GM12878 (cell line): Measurements from ENCODE around the gene ZNF296. TPM values are rescaled to one million over a fixed set of nuclear protein-coding genes. Genes with fewer than 3 reads are reported as not detected.

Experiments used
- ATF7 ChIP-seq: fragments of 450-650 bp; IDR thresholded peaks from 2 replicates; pipeline ENCODE4 v1.6.1; 2016; ENCODE audit warnings: low read depth, mild to moderate bottlenecking
- BCL3 ChIP-seq: IDR thresholded peaks from 2 replicates; pipeline ENCODE4 v1.6.1; 2011; ENCODE audit warnings: borderline replicate concordance, low read depth, mild to moderate bottlenecking, moderate library complexity, low read length; ENCODE audit not compliant: insufficient read depth, poor library complexity, severe bottlenecking
- CBX5 ChIP-seq: sonication (generic); IDR thresholded peaks from 2 replicates; pipeline ENCODE4 v1.6.1; 2016; ENCODE audit warnings: low read depth, moderate library complexity, mild to moderate bottlenecking, inconsistent platforms
- EP300 ChIP-seq, 2 experiments: fragments of 150-350 bp in 1 of 2; IDR thresholded peaks; 2 replicates each; pipeline ENCODE4 v1.6.1; 2011 to 2012; ENCODE audit warnings: low read depth in 2 of 2, low read length in 2 of 2, borderline replicate concordance in 1 of 2, improper control_type of control experiment in 1 of 2, inconsistent platforms in 1 of 2; ENCODE audit not compliant: control insufficient read depth in 1 of 2
- EZH2 ChIP-seq: IDR thresholded peaks from 2 replicates; pipeline ENCODE4 v1.6.1; 2012; ENCODE audit warnings: low read depth, mild to moderate bottlenecking, control low read depth, inconsistent platforms, low read length, borderline replicate concordance; ENCODE audit not compliant: control insufficient read depth
- HDGF ChIP-seq: fragments of 450-650 bp; IDR thresholded peaks from 2 replicates; pipeline ENCODE4 v1.6.1; 2016; ENCODE audit warnings: antibody characterized with exemption
- NFIC ChIP-seq: IDR thresholded peaks from 2 replicates; pipeline ENCODE4 v1.6.1; 2012; ENCODE audit warnings: low read depth, mild to moderate bottlenecking, inconsistent platforms, low read length, moderate library complexity
- NR2C1 ChIP-seq: fragments of 450-650 bp; IDR thresholded peaks from 2 replicates; pipeline ENCODE4 v1.6.1; 2017; ENCODE audit warnings: antibody characterized with exemption, mild to moderate bottlenecking, moderate library complexity
- PKNOX1 ChIP-seq: fragments of 450-650 bp; IDR thresholded peaks from 2 replicates; pipeline ENCODE4 v1.6.1; 2016; ENCODE audit warnings: mild to moderate bottlenecking
- STAT3 ChIP-seq: IDR thresholded peaks from 2 replicates; pipeline ENCODE4 v1.6.1; 2011; ENCODE audit warnings: low read depth, low read length, improper control_type of control experiment
- polyA plus RNA-seq, 11 experiments: library from polyadenylated mRNA; depleted of rRNA in 4 of 11; unstranded in 6 of 11; stranded (reverse) in 5 of 11; fragments of >200 nt; fragmentation: Nextera tagmentation in 4 of 11; fragmentation: Illumina TruSeq in 1 of 11; extraction: Ambion mirVana in 4 of 11; extraction: Trizol in 1 of 11; gene quantifications; 1 replicate in 1 of 11; 2 replicates in 10 of 11; pipeline versions ENCODE4 v1.2.1 to v1.2.3, GENCODE V29; 2011 to 2016; ENCODE audit warnings: inconsistent platforms in 2 of 11, missing spikeins in 2 of 11, low read depth in 1 of 11
- total RNA-seq, 4 experiments: library from RNA; depleted of rRNA in 3 of 4; stranded (reverse); fragments of >200 nt in 3 of 4; fragmentation: Illumina TruSeq in 1 of 4; extraction: Trizol in 1 of 4; gene quantifications; 2 replicates each; pipeline versions ENCODE4 v1.2.1 to v1.2.3, GENCODE V29; 2013 to 2021
- TF ChIP-seq, protein P1 (sequence below): fragments of 450-650 bp; formaldehyde crosslinking; IDR thresholded peaks from 2 replicates; pipeline ENCODE4 v1.5.0; 2022; ENCODE audit warnings: mild to moderate bottlenecking, missing genetic modification characterization
- TF ChIP-seq, protein P2 (sequence below): fragments of 450-650 bp; IDR thresholded peaks from 2 replicates; pipeline ENCODE4 v1.6.1; 2016; ENCODE audit warnings: mild to moderate bottlenecking
- TF ChIP-seq, protein P3 (sequence below): fragments of 150-350 bp; IDR thresholded peaks from 2 replicates; pipeline ENCODE4 v1.6.1; 2014; ENCODE audit warnings: mild to moderate bottlenecking, low read depth, low read length

ZNF296 gene
- total and polyA plus RNA-seq, 10 of the 15 experiments (the other 5 are each of a cell fraction or from before 2014, with no cell fraction given) = 0.44 to 23.6 (median 3.5) TPM; not detected in 1

DNA sequence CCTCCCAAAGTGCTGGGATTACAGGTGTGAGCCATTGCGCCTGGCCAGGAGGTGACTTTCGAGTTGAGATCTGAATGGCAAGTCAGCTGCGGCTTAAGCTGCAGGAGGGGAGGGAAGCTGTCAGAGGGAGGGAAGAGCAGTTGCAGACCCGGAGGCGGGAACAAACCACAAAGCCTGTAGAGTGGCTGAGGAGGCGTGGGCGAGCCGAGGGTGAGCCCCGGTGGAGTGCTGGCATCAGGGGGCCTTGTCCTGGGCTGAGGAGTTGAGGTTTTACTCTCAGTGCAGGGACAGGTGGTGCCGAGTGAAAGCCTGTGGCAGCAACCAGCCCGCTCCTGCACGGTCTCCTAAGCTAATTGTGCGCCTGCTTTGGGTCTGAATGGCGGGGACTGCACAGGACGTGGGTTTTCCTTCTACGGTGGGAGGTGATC lies 40.9 kb upstream of the ZNF296 start (continued):
- TF ChIP-seq, protein P1, sequence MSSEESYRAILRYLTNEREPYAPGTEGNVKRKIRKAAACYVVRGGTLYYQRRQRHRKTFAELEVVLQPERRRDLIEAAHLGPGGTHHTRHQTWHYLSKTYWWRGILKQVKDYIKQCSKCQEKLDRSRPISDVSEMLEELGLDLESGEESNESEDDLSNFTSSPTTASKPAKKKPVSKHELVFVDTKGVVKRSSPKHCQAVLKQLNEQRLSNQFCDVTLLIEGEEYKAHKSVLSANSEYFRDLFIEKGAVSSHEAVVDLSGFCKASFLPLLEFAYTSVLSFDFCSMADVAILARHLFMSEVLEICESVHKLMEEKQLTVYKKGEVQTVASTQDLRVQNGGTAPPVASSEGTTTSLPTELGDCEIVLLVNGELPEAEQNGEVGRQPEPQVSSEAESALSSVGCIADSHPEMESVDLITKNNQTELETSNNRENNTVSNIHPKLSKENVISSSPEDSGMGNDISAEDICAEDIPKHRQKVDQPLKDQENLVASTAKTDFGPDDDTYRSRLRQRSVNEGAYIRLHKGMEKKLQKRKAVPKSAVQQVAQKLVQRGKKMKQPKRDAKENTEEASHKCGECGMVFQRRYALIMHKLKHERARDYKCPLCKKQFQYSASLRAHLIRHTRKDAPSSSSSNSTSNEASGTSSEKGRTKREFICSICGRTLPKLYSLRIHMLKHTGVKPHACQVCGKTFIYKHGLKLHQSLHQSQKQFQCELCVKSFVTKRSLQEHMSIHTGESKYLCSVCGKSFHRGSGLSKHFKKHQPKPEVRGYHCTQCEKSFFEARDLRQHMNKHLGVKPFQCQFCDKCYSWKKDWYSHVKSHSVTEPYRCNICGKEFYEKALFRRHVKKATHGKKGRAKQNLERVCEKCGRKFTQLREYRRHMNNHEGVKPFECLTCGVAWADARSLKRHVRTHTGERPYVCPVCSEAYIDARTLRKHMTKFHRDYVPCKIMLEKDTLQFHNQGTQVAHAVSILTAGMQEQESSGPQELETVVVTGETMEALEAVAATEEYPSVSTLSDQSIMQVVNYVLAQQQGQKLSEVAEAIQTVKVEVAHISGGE (CRISPR knock-in tag) = no peak
- no peak for TF ChIP-seq EP300 (IDR thresholded peaks at IDR 0.05; ENCODE audit: borderline replicate concordance in 1 of 2, control insufficient read depth in 1 of 2, low read depth in 2 of 2, low read length in 2 of 2)
- no peak for TF ChIP-seq CBX5
- TF ChIP-seq, protein P2, sequence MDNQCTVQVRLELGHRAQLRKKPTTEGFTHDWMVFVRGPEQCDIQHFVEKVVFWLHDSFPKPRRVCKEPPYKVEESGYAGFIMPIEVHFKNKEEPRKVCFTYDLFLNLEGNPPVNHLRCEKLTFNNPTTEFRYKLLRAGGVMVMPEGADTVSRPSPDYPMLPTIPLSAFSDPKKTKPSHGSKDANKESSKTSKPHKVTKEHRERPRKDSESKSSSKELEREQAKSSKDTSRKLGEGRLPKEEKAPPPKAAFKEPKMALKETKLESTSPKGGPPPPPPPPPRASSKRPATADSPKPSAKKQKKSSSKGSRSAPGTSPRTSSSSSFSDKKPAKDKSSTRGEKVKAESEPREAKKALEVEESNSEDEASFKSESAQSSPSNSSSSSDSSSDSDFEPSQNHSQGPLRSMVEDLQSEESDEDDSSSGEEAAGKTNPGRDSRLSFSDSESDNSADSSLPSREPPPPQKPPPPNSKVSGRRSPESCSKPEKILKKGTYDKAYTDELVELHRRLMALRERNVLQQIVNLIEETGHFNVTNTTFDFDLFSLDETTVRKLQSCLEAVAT = peak; percentile 25; the same call in 1 of the 2 replicates
- TF ChIP-seq, protein P3, sequence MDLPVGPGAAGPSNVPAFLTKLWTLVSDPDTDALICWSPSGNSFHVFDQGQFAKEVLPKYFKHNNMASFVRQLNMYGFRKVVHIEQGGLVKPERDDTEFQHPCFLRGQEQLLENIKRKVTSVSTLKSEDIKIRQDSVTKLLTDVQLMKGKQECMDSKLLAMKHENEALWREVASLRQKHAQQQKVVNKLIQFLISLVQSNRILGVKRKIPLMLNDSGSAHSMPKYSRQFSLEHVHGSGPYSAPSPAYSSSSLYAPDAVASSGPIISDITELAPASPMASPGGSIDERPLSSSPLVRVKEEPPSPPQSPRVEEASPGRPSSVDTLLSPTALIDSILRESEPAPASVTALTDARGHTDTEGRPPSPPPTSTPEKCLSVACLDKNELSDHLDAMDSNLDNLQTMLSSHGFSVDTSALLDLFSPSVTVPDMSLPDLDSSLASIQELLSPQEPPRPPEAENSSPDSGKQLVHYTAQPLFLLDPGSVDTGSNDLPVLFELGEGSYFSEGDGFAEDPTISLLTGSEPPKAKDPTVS = no peak
- peak; percentile 40; the same call in 1 of the 2 replicates for TF ChIP-seq PKNOX1
- peak; percentile 84 for TF ChIP-seq HDGF
- no peak for TF ChIP-seq NFIC
- no peak for TF ChIP-seq STAT3
- TF ChIP-seq ATF7 = peak; percentile 76
- TF ChIP-seq EZH2 = no peak
- TF ChIP-seq BCL3 = no peak
- no peak for TF ChIP-seq NR2C1
